ENCODE measurements around the gene TBCB.

Gene TBCB

GRCh38 chr19:36114721-36115452, 381 bp upstream of the TBCB start, which contains the start of gene POLR2I:
Gene POLR2I, minus strand, starts transcription at chr19:36114875. Its CDS starts 19 bp downstream, at chr19:36114856.
- Histone ChIP-seq H3K27ac (ENCODE audit: low read depth, low read length) (peak within 1 kb of the TSS; percentile 77), H3K27me3 (ENCODE audit: low read length) (no peaks in the 10 kb centered on the region), H3K9me2 (replicated peaks; ENCODE audit: insufficient read depth, low read length) (no peaks in the 10 kb centered on the region), H4K20me1 (ENCODE audit: low read depth, low read length) (no peaks in the 10 kb centered on the region), H3K9me3 (ENCODE audit: insufficient read depth, low read length) (no peaks in the 10 kb centered on the region), H3K36me3 (ENCODE audit: low read length) (no peaks in the 10 kb centered on the region), H2AFZ (ENCODE audit: low read depth, low read length, severe bottlenecking) (peak within 1 kb of the TSS; percentile 67), H3K4me2 (ENCODE audit: low read depth, low read length, poor library complexity, severe bottlenecking) (peak within 1 kb of the TSS; percentile 76), H3F3A (ENCODE audit: insufficient read depth) (0 out of 2 replicates have a peak, but pooled peaks cover 2% of the 10 kb centered on the region), H3K4me3 (ENCODE audit: insufficient read depth, low read length, poor library complexity, severe bottlenecking) (peak within 1 kb of the TSS; percentile 95), H3K9ac (ENCODE audit: low read length) (peak within 1 kb of the TSS; percentile 88), H3K79me2 (ENCODE audit: insufficient read depth, low read length) (peaks cover 20% of the 10 kb centered on the region)
- TF ChIP-seq EZH2phosphoT487 (conservative IDR thresholded peaks at IDR 0.05; ENCODE audit: low read length), result no peak

- Histone ChIP-seq H3K27me3 (ENCODE audit: low read length) (no peaks in the 10 kb centered on the region), H2AFZ (ENCODE audit: low read depth, low read length, severe bottlenecking) (no peak overlapping the region), H3K36me3 (ENCODE audit: low read length) (no peaks in the 10 kb centered on the region), H3K9me3 (ENCODE audit: insufficient read depth, low read length) (no peaks in the 10 kb centered on the region), H3K79me2 (ENCODE audit: insufficient read depth, low read length) (peaks cover 20% of the 10 kb centered on the region), H4K20me1 (ENCODE audit: low read depth, low read length) (no peaks in the 10 kb centered on the region), H3F3A (ENCODE audit: insufficient read depth) (0 out of 2 replicates have a peak, but pooled peaks cover 2% of the 10 kb centered on the region), H3K9ac (ENCODE audit: low read length) (peak overlapping the region; percentile 88), H3K4me2 (ENCODE audit: low read depth, low read length, poor library complexity, severe bottlenecking) (peak overlapping the region; percentile 76), H3K27ac (ENCODE audit: low read depth, low read length) (0 out of 2 replicates have a peak overlapping the region, but pooled peaks have one; percentile 77), H3K4me3 (ENCODE audit: insufficient read depth, low read length, poor library complexity, severe bottlenecking) (peak overlapping the region; percentile 88), H3K9me2 (replicated peaks; ENCODE audit: insufficient read depth, low read length) (no peaks in the 10 kb centered on the region)
- TF ChIP-seq EZH2phosphoT487 (conservative IDR thresholded peaks at IDR 0.05; ENCODE audit: low read length), result no peak
- TF ChIP-seq, protein P1, sequence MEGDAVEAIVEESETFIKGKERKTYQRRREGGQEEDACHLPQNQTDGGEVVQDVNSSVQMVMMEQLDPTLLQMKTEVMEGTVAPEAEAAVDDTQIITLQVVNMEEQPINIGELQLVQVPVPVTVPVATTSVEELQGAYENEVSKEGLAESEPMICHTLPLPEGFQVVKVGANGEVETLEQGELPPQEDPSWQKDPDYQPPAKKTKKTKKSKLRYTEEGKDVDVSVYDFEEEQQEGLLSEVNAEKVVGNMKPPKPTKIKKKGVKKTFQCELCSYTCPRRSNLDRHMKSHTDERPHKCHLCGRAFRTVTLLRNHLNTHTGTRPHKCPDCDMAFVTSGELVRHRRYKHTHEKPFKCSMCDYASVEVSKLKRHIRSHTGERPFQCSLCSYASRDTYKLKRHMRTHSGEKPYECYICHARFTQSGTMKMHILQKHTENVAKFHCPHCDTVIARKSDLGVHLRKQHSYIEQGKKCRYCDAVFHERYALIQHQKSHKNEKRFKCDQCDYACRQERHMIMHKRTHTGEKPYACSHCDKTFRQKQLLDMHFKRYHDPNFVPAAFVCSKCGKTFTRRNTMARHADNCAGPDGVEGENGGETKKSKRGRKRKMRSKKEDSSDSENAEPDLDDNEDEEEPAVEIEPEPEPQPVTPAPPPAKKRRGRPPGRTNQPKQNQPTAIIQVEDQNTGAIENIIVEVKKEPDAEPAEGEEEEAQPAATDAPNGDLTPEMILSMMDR (IDR thresholded peaks at IDR 0.05; ENCODE audit: insufficient read depth, low read length, poor library complexity, severe bottlenecking), result no peak
These were observed 1.0 kb downstream of the TBCB start for GRCh38 chr19:36116344-36116637.

DNA sequence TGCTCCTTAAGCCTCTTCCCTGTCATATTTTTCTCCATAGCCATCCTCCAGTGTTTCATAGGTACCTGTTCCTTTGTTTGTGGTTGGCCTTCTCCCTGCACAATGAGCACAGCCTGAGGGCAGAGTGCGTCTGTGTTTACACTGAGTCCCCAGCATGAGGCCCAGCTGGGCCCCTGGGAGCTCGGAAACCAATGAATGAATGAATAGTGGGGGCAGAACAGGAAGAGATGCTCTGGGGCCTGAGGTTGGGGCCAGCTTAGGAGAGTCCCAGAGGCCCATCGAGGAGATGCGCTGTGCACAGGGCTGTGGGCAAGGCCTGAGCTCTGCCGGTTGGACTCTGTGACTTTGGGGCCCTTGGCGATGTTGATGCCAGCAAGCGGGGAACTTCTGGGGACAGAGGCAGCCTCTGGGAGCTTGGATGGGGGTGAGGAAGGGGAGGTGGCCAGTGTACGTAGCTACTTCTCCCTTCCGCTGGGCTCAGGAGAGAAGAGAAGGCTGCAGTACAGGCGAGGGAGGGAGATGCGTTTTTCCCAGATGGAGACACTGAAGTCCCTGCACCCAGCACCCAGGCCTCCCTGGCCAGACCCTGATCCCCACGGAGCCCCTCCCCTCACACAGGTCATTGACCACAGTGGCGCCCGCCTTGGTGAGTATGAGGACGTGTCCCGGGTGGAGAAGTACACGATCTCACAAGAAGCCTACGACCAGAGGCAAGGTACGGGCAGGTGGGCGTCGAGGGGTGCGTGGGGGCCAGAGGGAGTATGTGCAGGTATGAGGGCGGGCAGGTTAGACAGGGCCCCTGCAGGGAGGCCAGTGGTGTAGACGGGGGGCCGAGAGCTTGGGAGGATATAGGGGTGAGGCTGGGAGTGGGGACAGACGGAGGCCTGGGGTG, 5.1 kb downstream of the TBCB start:
- no peaks in the 10 kb centered on the region for H3K27me3 ChIP-seq (ENCODE audit: low read length)
- no peaks in the 10 kb centered on the region for H3K9me2 ChIP-seq (replicated peaks; ENCODE audit: insufficient read depth, low read length)
- no peak overlapping the region for H3K4me2 ChIP-seq (ENCODE audit: low read depth, low read length, poor library complexity, severe bottlenecking)
- no peaks in the 10 kb centered on the region for H3K36me3 ChIP-seq (ENCODE audit: low read length)
- TF ChIP-seq, protein P1 (IDR thresholded peaks at IDR 0.05; ENCODE audit: insufficient read depth, low read length, poor library complexity, severe bottlenecking), result no peak
- no peak overlapping the region for H3K27ac ChIP-seq (ENCODE audit: low read depth, low read length)
- H3K79me2 ChIP-seq (ENCODE audit: insufficient read depth, low read length), result peaks cover 12% of the 10 kb centered on the region
- no peak overlapping the region for H3K4me3 ChIP-seq (ENCODE audit: insufficient read depth, low read length, poor library complexity, severe bottlenecking)
- no peak overlapping the region for H2AFZ ChIP-seq (ENCODE audit: low read depth, low read length, severe bottlenecking)
- H3K9ac ChIP-seq (ENCODE audit: low read length), result no peak overlapping the region
- H3F3A ChIP-seq (ENCODE audit: insufficient read depth), result no peaks in the 10 kb centered on the region
- H3K9me3 ChIP-seq (ENCODE audit: insufficient read depth, low read length), result no peaks in the 10 kb centered on the region
- no peaks in the 10 kb centered on the region for H4K20me1 ChIP-seq (ENCODE audit: low read depth, low read length)

Measured in SU-DHL-6 (cell line).